ENCODE measurements around the gene NCAM1.

NCAM1 gene

DNA sequence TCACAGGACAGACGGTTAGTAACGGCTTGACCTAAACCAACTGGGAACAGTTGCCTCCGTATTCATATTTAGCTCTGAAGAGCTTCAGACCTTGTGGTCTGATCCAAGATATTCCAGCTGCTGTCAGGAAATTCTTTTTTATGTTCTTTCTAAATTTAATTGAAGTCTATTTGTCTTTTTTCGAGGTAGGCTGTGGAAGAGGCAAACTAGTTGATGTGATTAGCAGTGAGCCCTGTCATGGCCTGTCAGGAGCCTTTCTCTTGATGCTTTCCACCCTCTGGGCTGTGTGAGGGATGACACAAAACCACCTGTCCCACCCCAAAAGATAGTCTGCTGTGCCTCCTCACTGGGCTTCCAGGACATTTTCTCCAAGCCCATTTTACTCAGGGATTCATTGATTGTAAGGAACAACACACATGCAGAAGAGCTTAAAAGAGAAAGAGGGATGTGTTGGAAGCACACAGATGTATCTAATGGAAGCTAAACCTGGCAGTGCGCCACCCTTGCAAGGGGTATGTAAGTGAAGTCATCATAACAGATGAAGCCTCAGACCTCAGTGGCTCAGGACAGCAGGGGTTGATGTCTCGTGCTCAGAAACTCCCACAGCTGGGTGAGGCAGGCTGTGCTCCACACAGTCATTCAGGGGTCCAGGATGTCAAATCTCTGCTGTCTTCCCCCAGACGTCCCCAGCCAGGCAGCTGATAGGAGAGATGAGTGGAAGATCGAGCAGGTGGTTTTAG lies 170.0 kb downstream of the NCAM1 start:
- 0 out of 2 replicates have a peak, but pooled peaks cover 2% of the 10 kb centered on the region for H3K4me1 ChIP-seq (ENCODE audit: control insufficient read depth, insufficient read depth, low read length)
- TF ChIP-seq GLIS1 (tag by site-specific recombination; IDR thresholded peaks at IDR 0.05) (peak; percentile 46; the same call in 1 of the 2 replicates), KLF10 (tag by site-specific recombination; IDR thresholded peaks at IDR 0.05) (no peak)
- ChIA-PET CTCF (no interaction called here), POLR2A (no interaction called here)
- no peak overlapping the region for H3K27ac ChIP-seq (ENCODE audit: extremely low read depth, low read depth, low read length)
- no peak overlapping the region for H3K4me3 ChIP-seq (ENCODE audit: low read depth, low read length)
- H3K36me3 ChIP-seq (ENCODE audit: control insufficient read depth in 2 of 2, insufficient read depth in 1 of 2, low read length in 2 of 2), result no peaks in the 10 kb centered on the region
- no peaks in the 10 kb centered on the region for H3K9me3 ChIP-seq (ENCODE audit: control insufficient read depth, insufficient read depth, low read depth, low read length)

DNA sequence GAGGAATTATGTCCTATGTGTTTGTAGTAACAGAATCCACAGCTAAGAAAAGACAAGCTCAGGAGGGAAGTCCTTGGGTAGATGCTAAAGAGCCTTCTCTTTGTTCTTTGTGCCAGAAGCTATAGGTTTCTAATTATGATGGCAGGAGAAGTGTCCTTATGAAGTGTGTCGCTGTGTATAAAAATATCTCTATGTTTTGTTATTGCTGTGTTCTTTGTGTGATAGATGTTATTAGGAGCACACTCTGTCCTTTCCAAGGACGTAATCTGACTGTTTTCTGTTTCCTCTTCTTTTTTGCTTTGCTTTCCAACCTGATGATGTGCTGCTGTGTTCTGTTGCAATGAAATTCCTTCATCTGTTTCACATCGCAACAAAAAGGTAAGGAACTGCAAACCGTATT lies 171.9 kb downstream of the NCAM1 start:
- CTCF ChIA-PET, result interaction anchor here (0.5 kb wide), 1 partner anchor 679 kb away, joined by 3 read pairs; no protein-coding TSS in a partner anchor
- Histone ChIP-seq H3K9me3 (ENCODE audit: control insufficient read depth, insufficient read depth, low read depth, low read length) (no peaks in the 10 kb centered on the region), H3K4me1 (ENCODE audit: control insufficient read depth, insufficient read depth, low read length) (no peaks in the 10 kb centered on the region), H3K27ac (ENCODE audit: extremely low read depth, low read depth, low read length) (no peak overlapping the region), H3K36me3 (ENCODE audit: control insufficient read depth in 2 of 2, insufficient read depth in 1 of 2, low read length in 2 of 2) (no peaks in the 10 kb centered on the region), H3K4me3 (ENCODE audit: low read depth, low read length) (no peak overlapping the region)
- TF ChIP-seq ZNF530 (tag by site-specific recombination; IDR thresholded peaks at IDR 0.05; ENCODE audit: low read depth) (no peak), ZNF791 (tag by site-specific recombination; IDR thresholded peaks at IDR 0.05) (no peak), ZNF629 (tag by site-specific recombination; IDR thresholded peaks at IDR 0.05) (no peak), ZNF248 (tag by site-specific recombination; IDR thresholded peaks at IDR 0.05) (no peak), ZFP69B (tag by site-specific recombination; IDR thresholded peaks at IDR 0.05) (no peak), IKZF3 (tag by site-specific recombination; IDR thresholded peaks at IDR 0.05) (no peak), ZNF391 (tag by site-specific recombination; IDR thresholded peaks at IDR 0.05; ENCODE audit: borderline replicate concordance, low read depth) (no peak), ZNF488 (tag by site-specific recombination; IDR thresholded peaks at IDR 0.05) (no peak), SP2 (tag by site-specific recombination; IDR thresholded peaks at IDR 0.05) (no peak), KLF1 (tag by site-specific recombination; IDR thresholded peaks at IDR 0.05) (no peak), SP3 (tag by site-specific recombination; IDR thresholded peaks at IDR 0.05) (no peak), ZNF692 (tag by site-specific recombination; IDR thresholded peaks at IDR 0.05) (no peak), SCRT2 (tag by site-specific recombination; IDR thresholded peaks at IDR 0.05) (no peak), ZNF777 (tag by site-specific recombination; IDR thresholded peaks at IDR 0.05; ENCODE audit: borderline replicate concordance) (no peak), ZNF266 (tag by site-specific recombination; IDR thresholded peaks at IDR 0.05; ENCODE audit: low read depth) (no peak), KLF9 (tag by site-specific recombination; IDR thresholded peaks at IDR 0.05; ENCODE audit: low read depth) (no peak)
- TF ChIP-seq, protein P1, sequence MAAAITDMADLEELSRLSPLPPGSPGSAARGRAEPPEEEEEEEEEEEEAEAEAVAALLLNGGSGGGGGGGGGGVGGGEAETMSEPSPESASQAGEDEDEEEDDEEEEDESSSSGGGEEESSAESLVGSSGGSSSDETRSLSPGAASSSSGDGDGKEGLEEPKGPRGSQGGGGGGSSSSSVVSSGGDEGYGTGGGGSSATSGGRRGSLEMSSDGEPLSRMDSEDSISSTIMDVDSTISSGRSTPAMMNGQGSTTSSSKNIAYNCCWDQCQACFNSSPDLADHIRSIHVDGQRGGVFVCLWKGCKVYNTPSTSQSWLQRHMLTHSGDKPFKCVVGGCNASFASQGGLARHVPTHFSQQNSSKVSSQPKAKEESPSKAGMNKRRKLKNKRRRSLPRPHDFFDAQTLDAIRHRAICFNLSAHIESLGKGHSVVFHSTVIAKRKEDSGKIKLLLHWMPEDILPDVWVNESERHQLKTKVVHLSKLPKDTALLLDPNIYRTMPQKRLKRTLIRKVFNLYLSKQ (tag by site-specific recombination; IDR thresholded peaks at IDR 0.05; ENCODE audit: borderline replicate concordance), result no peak
- TF ChIP-seq, protein P2, sequence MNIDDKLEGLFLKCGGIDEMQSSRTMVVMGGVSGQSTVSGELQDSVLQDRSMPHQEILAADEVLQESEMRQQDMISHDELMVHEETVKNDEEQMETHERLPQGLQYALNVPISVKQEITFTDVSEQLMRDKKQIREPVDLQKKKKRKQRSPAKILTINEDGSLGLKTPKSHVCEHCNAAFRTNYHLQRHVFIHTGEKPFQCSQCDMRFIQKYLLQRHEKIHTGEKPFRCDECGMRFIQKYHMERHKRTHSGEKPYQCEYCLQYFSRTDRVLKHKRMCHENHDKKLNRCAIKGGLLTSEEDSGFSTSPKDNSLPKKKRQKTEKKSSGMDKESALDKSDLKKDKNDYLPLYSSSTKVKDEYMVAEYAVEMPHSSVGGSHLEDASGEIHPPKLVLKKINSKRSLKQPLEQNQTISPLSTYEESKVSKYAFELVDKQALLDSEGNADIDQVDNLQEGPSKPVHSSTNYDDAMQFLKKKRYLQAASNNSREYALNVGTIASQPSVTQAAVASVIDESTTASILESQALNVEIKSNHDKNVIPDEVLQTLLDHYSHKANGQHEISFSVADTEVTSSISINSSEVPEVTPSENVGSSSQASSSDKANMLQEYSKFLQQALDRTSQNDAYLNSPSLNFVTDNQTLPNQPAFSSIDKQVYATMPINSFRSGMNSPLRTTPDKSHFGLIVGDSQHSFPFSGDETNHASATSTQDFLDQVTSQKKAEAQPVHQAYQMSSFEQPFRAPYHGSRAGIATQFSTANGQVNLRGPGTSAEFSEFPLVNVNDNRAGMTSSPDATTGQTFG (tag by site-specific recombination; IDR thresholded peaks at IDR 0.05; ENCODE audit: borderline replicate concordance), result no peak
- POLR2A ChIA-PET, result no interaction called here

All from HEK293 (cell line).